ENCODE data around the gene GPATCH3.
"Not testable (repeated sequence)": the region's sequence is repeated elsewhere in the genome, so short reads cannot be mapped to it uniquely, and the experiment has no call there.

GPATCH3 gene

DNA sequence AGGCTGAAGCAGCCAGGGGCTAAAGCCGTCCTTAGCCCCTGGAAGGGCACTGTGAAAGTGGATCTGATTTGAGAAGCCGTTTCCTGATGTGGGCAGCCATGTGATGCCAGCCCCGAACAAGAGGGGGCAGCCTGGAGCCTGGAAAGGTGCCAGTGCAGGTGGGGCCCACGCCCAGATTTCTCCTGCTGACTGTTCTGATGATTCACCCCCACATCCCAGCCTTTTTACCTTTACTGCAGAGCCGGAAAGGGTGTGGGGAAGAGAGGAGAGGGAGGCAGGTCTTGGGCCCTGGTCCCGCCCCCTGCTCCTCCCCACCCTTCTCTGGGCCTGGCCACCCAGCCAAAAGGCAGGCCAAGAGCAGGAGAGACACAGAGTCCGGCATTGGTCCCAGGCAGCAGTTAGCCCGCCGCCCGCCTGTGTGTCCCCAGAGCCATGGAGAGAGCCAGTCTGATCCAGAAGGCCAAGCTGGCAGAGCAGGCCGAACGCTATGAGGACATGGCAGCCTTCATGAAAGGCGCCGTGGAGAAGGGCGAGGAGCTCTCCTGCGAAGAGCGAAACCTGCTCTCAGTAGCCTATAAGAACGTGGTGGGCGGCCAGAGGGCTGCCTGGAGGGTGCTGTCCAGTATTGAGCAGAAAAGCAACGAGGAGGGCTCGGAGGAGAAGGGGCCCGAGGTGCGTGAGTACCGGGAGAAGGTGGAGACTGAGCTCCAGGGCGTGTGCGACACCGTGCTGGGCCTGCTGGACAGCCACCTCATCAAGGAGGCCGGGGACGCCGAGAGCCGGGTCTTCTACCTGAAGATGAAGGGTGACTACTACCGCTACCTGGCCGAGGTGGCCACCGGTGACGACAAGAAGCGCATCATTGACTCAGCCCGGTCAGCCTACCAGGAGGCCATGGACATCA is 37.2 kb downstream of the GPATCH3 start, which contains the start of gene SFN:
SFN (plus strand) TSS at position 369 of the 904 bp plus-strand sequence; CDS start at position 433, 64 bp downstream.
- peak; percentile 21 for DNase-seq

- no peak for DNase-seq
These were observed 38.3 kb downstream of the GPATCH3 start for GRCh38 chr1:26861889-26862378.

DNA sequence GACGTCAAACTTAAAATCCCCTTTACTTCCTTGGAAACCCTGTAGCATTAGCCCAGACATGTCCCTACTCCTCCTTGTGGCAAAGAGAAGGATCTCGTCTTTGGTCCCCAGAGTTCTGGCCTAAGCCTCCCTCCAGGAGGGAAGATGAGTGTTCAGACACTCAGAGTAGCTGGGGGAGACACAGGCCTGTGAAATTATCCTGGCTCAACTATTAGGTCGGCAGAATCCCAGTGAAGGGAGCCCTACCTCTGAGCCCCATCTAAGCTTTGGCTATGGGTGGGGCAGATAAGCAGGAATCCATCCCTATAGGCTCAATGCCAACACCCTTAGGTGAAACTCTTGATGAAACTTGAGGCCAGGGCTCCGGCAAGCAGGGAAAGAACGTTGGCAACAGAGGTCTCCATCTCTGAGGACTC is 39.0 kb downstream of the GPATCH3 start:
- DNase-seq: no peak

GRCh38 chr1:26858891-26859640 is 41.2 kb downstream of the GPATCH3 start:
- DNase-seq: no peak

DNA sequence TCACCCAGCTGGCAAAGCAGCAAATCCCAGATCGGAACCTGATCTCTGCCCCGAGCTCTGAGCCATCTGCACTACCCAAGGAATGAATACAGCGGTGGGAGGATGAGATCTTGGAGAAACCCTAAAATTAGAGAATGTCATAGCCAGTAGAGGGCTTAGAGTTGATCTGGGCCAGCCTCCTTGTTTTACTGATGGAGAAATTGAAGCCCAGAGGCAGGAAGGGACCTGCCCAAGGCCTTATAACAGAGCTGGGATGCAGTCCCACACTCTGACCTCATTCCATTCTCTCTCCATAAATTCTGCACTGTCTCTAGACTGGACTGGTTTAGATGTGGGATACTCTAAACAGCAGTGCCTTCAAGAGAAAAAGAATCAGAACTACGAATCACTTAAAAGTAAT is 42.1 kb downstream of the GPATCH3 start:
- no peak for DNase-seq

GRCh38 chr1:26857473-26858060 is 42.7 kb downstream of the GPATCH3 start:
- no peak for DNase-seq

GRCh38 chr1:26856604-26857469 is 43.4 kb downstream of the GPATCH3 start:
- no peak for DNase-seq

- DNase-seq: no peak
These were observed 44.1 kb downstream of the GPATCH3 start for GRCh38 chr1:26856181-26856580.

DNA sequence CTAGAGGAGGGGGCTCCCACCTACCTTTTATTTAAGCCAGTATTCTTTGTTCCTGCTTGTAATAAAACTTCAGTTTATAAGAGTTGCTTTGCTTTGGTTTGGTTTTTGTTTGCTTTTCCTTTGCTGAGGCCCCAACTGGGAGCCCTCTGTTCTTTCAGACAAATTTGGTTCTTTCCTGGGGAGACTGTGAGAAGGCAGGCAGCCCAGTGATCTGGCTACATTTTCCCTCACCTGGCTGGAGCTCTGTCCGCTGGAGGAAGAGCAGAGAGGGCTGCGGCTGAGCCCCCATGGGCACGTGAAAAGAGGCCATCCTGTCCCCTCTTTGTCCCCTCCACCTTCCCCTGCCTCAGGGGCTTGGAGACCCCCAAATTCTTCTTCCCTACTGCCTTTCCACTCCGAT is 44.6 kb downstream of the GPATCH3 start:
- DNase-seq: no peak

GRCh38 chr1:26854906-26855305 is 45.4 kb downstream of the GPATCH3 start:
- DNase-seq: no peak

DNA sequence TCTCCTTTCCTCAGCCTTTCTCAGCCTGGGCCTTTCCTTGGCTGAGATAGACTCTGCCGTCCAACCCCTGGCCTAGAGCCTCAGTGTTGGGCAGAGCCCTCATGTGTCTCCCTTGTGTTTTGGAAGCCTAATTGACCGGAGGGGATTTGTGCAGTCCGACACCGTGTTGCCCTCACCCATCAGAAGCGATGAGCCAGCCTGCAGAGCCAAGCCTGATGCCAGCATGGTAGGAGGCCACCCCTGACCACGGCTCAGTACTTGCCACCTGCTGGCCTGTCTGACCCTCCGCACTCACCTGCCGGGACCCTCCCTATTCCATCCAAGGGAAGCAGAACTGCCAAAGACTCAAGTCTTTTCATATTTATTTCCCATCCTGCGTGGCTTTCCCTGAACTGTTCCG is 46.7 kb downstream of the GPATCH3 start:
- no peak for DNase-seq

GRCh38 chr1:26853156-26853555 is 47.1 kb downstream of the GPATCH3 start:
- peak; percentile 74 for DNase-seq

- DNase-seq: no peak
These were observed 47.6 kb downstream of the GPATCH3 start for GRCh38 chr1:26852701-26853100.

DNA sequence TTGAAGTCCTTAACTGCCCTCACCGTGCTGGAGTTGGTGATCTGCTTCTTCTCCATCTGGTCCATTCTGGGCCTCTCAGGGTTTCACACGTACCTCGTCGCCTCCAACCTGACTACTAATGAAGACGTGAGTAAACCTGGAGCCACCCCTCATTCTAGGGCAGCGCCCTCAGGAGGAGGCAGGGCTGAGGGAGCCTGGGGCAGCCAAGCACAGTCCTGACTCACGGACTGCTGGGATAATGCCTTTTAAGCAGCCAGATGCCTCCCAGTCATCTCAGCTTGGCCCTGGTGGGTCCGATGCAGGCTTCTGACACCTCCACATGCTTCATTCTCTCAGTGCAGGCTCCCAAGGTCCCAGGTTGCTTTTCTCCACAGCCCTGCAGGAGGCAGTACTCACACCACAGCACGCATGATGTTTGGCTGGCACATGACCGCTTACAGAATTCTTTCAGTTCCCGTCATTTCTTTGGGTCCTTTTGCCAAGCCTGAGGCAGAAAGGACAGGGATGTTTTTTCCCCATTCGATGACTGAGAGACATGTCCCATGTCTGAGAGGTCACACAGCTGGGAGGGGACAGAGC is 49.1 kb downstream of the GPATCH3 start:
- no peak for DNase-seq

DNA sequence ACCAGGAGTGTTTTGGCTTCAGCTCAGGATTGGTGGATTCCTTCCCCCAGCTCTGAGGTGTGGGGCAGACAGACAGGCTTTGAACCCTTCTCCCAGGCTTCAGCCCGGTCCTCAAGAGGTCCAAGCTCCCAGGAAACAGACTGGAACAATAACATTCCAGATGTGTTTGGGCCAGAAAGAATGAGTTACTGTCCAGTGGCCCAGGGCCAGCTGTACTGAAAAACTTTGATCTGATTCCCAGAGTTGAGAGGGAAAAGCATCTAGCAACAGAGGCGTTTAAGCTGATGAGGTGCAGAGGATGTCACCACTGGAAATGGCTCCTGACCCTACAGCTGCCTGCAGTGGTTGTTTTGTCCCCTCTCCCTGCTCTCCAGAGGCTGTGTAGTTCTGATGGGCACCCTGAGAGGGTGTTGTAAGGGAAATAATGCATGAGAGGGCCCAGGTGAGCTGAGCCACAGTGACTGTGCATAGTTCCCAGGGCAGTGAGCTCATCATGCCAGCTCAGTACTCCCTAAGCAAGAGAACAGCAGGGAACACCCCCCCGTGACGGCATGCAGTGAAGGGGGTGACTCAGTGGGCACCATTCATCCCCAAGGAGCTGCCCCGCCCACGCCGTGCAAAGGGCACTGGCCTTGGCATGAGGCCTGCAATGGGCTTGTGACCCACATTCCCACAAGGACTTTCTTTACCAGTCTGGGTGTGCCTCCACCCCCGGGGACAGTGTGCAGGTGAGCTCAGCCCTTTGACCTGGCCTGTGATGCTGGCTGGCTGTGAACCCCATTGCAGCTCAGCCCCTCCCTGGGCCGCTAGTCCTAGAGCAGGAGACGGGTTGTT is 51.1 kb downstream of the GPATCH3 start:
- DNase-seq: no peak

- no peak for DNase-seq
These were observed 51.8 kb downstream of the GPATCH3 start for GRCh38 chr1:26848499-26848898.

DNA sequence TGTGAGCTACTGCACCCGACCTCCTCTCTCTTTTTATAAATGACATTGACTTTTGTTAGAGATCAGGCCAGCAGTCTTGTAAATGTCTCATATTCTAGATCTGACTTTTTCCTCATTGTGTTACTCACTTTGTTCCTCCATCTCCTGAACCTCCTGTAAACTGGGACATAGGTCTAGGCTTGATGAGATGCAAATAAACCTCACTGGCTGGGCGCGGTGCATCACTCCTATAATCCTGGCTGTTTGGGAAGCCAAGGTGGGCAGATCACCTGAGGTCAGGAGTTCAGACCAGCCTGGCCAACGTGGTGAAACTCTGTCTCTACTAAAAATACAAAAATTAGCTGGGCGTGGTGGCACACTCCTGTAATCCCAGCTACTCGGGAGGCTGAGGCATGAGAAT is 52.4 kb downstream of the GPATCH3 start:
- DNase-seq: not testable (repeated sequence)

DNA sequence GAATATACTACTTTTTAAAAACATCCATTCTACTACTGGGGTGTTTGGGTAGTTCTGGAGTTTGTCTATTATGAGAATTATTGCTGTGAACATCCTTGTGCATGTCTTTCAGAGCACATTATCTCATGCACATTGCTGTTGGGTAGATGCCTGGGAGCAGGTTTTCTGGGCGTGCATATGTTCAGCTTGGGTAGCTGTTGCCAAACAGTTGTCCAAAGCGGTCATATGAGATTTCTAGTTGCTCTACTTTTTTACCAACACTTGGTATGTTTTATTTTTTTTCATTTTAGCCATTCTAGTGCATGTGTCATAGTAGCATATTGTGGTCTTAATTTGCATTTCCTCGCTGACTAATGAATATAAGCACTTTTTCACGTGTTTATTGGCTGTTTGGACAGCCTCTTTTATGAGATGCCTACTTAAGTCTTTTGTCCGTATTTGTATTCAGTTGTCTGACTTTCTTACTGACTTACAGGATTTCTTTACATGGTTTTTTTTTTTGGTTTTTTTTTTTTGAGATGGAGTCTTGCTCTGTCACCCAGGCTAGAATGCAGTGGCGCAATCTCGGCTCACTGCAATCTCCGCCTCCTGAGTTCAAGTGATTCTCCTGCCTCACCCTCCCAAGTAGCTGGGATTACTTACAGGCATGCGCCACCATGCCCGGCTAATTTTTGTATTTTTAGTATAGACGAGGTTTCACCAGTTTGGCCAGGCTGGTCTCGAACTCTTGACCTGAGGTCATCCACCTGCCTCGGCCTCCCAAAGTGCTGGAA is 55.7 kb downstream of the GPATCH3 start:
- DNase-seq: no peak
